Astrocyte of the spinal cord (primary cell): ENCODE measurements around the gene KIF3B.
"Not testable (repeated sequence)": the region's sequence is repeated elsewhere in the genome, so short reads cannot be mapped to it uniquely, and the experiment has no call there.

ENCODE experiments used
- DNase-seq: peaks from one replicate; pipeline ENCODE4 v3.0.0; 2011; ENCODE audit warnings: low read depth, low spot score
- H3K4me3 ChIP-seq: 2 replicates; pipeline ENCODE4 v1.5.1; 2011; ENCODE audit warnings: low read depth, mild to moderate bottlenecking, low read length, moderate library complexity
- in situ Hi-C: cut with HindIII; loops from 2 replicates; pipeline ENCODE4 v1.10.0; 2017; ENCODE audit warnings: low sequenced_read_pairs
- TF ChIP-seq, protein P1 (sequence below): IDR thresholded peaks from 2 replicates; pipeline ENCODE4 v1.5.1; 2012; ENCODE audit warnings: low read depth, mild to moderate bottlenecking, low read length, inconsistent platforms

The KIF3B gene

DNA sequence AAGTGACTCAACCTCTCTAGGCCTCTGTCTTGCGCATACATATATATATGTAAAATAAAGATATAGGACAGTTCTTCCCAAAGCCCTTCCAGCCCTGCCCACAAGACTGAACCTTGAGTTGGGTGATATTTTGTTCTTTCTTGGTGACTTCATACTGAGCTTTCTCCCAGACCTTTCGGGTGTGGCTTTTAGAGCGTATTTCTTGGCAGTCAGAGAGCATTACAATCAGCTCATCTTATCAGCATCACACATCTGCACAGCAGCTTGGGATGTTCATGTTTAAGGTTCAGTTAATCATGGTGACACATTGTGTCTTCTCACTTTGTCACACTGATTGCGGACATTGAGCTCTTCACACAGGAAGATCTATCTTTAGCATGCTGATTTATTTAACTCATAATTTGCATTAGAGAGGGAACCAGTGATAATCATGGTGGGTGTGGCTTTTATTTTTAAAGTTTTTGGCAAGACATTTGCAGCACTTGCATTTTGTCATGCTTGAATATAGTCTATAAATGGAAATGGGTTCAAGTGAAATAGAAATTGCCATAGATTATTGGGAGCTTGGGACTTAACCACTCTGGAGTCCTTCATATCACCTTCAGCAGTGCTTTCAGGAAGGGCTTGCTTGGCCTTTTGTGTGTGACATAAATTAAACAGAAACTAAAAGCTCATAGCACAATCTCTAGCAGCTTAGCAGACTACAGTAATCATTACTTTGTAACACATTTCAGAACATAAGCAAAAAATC lies 8.3 kb downstream of the KIF3B start:
- DNase-seq, result no peak
- no peak overlapping the region for H3K4me3 ChIP-seq
- in situ Hi-C loops, result no loop called here
- TF ChIP-seq, protein P1, sequence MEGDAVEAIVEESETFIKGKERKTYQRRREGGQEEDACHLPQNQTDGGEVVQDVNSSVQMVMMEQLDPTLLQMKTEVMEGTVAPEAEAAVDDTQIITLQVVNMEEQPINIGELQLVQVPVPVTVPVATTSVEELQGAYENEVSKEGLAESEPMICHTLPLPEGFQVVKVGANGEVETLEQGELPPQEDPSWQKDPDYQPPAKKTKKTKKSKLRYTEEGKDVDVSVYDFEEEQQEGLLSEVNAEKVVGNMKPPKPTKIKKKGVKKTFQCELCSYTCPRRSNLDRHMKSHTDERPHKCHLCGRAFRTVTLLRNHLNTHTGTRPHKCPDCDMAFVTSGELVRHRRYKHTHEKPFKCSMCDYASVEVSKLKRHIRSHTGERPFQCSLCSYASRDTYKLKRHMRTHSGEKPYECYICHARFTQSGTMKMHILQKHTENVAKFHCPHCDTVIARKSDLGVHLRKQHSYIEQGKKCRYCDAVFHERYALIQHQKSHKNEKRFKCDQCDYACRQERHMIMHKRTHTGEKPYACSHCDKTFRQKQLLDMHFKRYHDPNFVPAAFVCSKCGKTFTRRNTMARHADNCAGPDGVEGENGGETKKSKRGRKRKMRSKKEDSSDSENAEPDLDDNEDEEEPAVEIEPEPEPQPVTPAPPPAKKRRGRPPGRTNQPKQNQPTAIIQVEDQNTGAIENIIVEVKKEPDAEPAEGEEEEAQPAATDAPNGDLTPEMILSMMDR, result no peak

DNA sequence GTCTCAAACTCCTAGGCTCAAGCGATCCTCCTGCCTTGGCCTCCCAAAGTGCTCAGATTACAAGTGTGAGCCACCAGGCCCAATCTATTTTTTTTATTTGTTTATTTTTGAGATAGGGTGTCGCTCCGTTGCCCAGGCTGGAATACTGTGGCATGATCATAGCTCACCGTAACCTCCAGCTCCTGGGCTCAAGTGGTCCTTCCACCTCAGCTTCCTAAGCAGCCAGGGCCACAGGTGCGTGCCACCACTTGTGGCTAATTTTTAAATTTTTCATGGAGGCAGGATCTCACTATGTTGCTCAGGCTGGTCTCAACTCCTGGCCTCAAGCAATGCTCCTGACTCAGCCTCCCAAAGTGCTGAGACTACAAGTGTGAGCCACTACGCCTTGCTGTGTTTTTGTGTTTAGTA lies 9.8 kb downstream of the KIF3B start:
- TF ChIP-seq, protein P1, result no peak
- H3K4me3 ChIP-seq, result no peak overlapping the region
- in situ Hi-C loops, result no loop called here
- no peak for DNase-seq

DNA sequence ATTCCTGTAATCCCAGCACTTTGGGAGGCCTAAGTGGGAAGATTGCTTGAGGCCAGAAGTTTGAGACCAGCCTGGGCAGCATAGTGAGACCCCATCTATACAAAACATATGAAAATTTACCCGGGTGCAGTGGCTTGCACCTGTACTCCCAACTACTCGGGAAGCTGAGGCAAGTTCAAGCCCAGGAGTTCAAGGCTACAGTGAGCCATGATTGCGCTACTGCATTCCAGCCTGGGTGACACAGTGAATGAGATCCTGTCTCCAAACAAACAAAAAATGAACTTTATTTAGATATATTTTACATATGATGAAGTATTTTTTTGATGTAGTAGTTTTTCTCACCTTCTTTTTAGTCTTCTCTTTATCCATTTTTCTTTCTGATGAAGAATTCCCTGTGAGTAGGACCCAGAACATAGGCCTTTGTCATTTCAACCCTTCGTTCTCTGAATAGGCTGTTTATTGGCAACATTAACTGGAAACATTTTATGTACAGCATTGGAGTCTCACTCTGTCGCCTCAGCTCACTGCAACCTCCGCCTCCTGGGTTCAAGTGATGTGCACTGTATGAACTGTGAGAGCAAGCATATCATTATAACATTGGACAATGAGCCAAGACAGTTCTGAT lies 10.9 kb downstream of the KIF3B start:
- TF ChIP-seq, protein P1, result no peak
- no peak overlapping the region for H3K4me3 ChIP-seq
- no peak for DNase-seq
- in situ Hi-C loops, result no loop called here

DNA sequence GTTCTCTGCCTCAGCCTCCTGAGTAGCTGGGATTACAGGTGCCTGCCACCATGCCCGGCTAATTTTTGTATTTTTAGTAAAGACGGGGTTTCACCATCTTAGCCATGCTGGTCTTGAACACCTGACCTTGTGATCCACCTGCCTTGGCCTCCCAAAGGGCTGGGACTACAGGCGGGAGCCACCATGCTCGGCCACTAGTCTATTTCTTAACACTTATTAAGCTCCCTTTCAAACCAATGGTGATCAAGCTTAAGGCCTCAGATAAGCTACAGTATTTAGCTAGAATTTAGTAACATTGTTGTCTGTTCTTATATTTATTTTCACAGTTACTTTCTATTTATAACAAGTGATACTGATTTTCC lies 11.8 kb downstream of the KIF3B start:
- H3K4me3 ChIP-seq, in situ Hi-C loops, DNase-seq: not testable (repeated sequence)

DNA sequence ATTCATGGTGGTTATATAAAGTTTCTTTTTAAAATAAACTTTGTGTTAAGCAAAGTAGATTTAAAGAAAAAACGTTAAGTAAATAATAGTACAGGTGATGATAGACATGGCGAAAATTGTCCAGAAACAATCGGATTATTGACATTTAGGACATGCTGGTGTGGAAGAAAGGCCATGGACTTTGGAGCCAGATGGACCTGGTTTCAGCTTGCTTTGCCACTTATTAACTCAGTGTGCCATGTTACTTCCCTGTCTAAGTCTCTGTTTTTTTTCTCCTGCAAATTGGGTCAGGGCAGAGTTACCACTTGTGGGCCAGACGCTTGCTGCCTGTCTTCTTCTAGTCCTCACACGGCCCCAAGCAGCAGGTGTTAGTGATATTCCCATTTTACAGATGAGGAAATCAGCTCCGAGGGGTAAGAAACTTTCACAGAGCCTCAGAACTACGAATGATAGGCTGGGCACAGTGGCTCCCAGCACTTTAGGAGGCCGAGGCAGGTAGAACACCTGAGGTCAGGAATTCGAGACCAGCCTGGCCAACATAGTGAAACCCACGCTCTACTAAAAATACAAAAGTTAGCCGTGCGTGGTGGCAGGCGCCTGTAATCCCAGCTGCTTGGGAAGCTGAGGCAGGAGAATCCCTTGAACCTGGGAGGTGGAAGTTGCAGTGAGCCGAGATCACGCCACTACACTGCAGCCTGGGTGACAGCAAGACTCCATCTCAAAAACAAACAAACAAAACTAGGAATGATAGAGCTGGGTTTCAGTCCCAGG lies 12.4 kb downstream of the KIF3B start:
- DNase-seq, result no peak
- in situ Hi-C loops, result no loop called here
- no peak overlapping the region for H3K4me3 ChIP-seq
- TF ChIP-seq, protein P1, result no peak

DNA sequence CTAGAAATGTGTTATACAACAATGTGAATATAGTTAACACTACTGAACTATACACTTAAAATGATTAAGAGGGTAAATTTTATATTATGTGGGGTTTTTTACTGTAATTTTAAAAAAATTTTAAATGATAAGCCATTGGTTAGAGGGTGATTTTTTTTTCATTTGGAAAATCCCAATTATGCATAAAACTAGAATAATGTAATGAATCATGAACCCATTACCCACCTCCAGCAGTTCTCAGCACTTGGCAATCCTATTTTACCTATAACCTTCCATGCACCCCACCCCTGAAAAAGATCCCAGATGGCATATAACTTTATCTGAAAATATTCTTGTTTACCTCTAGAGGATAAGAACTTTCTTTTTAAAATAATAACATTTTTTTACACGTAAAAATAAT lies 13.7 kb downstream of the KIF3B start:
- no peak for DNase-seq
- in situ Hi-C loops, result no loop called here
- TF ChIP-seq, protein P1, result no peak
- no peak overlapping the region for H3K4me3 ChIP-seq

DNA sequence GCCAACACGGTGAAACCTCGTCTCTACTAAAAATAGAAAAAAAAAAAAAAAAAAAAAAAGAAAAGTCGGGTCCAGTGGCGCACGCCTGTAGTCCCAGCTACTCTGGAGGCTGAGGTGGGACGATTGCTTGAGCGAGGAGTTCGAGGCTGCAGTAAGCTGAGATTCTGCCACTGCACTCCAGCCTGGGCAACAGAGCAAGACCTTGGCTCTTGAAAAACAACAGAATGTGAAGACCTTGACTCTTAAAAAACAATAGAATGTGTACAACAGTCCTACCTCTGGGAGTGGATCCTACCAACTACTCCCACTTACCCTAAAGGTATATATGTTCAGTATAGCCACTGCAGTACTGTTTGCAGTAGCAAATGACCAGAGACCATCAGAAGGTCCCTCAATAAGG lies 15.1 kb downstream of the KIF3B start:
- no peak overlapping the region for H3K4me3 ChIP-seq
- in situ Hi-C loops, result no loop called here
- no peak for DNase-seq

More for the DNA sequence above, 15.1 kb downstream of the KIF3B start:
- TF ChIP-seq, protein P1, result no peak
